Breast epithelium (tissue), 4 donors: ENCODE measurements around the gene CMTM4. TPM values are rescaled to one million over a fixed set of nuclear protein-coding genes. Genes with fewer than 3 reads are reported as not detected.

ENCODE experiments used
- DNase-seq, 2 donors: peaks; one replicate each; pipeline ENCODE4 v3.0.0-alpha.2; 2019; ENCODE audit warnings: low spot score in 2 of 2
- H3K27ac ChIP-seq, 2 donors: fragments of 200-600 bp; sonication (generic) in 1 of 2; one replicate each; pipeline ENCODE4 v1.5.1; 2016 to 2019; ENCODE audit warnings: mild to moderate bottlenecking in 1 of 2
- H3K27me3 ChIP-seq, 2 donors: fragments of 200-600 bp; sonication (generic) in 1 of 2; one replicate each; pipeline versions ENCODE4 v1.5.1 to v1.6.0; 2017 to 2019; ENCODE audit warnings: control low read depth in 1 of 2, mild to moderate bottlenecking in 1 of 2
- H3K36me3 ChIP-seq: fragments of 200-600 bp; one replicate; pipeline ENCODE4 v1.5.1; 2019
- H3K4me1 ChIP-seq, 2 donors: fragments of 200-600 bp; sonication (generic); one replicate each; pipeline ENCODE4 v1.5.1; 2016 to 2019; ENCODE audit warnings: control low read depth in 1 of 2
- H3K4me3 ChIP-seq, 3 donors: fragments of 200-600 bp; sonication (generic); 1 replicate in 2 of 3; 2 replicates in 1 of 3; pipeline ENCODE4 v1.5.1; 2016 to 2019; ENCODE audit warnings: mild to moderate bottlenecking in 3 of 3, moderate library complexity in 2 of 3
- H3K9me3 ChIP-seq, 2 donors: fragments of 200-600 bp; sonication (generic) in 1 of 2; one replicate each; pipeline ENCODE4 v1.5.1; 2016 to 2019; ENCODE audit warnings: control low read depth in 1 of 2
- CTCF ChIP-seq, 3 donors: fragments of 450-650 bp; IDR thresholded peaks; one replicate each; pipeline ENCODE4 v1.5.1; 2016 to 2017; ENCODE audit warnings: antibody characterized with exemption in 3 of 3, mild to moderate bottlenecking in 3 of 3, moderate library complexity in 3 of 3
- POLR2A ChIP-seq: fragments of 450-650 bp; IDR thresholded peaks from one replicate; pipeline ENCODE4 v1.6.1; 2016; ENCODE audit warnings: antibody characterized with exemption, mild to moderate bottlenecking, moderate library complexity
- POLR2AphosphoS5 ChIP-seq, 3 donors: sonication (generic); formaldehyde crosslinking; IDR thresholded peaks; one replicate each; pipeline ENCODE4 v1.6.1; 2017; ENCODE audit warnings: antibody characterized with exemption in 3 of 3
- intact Hi-C: fragments of 100-400 bp; cut with DNase I; formaldehyde crosslinking; loops from one replicate; pipeline ENCODE4 v1.15.1; 2023; ENCODE audit warnings: low total_unique reads
- total RNA-seq, 3 donors: library from RNA; depleted of rRNA; stranded (reverse); fragments of >200 nt; gene quantifications; one replicate each; pipeline ENCODE4 v1.1.0, GENCODE V29; 2016

Gene CMTM4
- total RNA-seq, 3 donors from 2014 or later = 12.5 to 35.4 (median 33.7) TPM

- no peak overlapping the region for H3K27ac ChIP-seq
- no peaks in the 10 kb centered on the region for H3K4me1 ChIP-seq
- no peaks in the 10 kb centered on the region for H3K27me3 ChIP-seq
- TF ChIP-seq POLR2AphosphoS5 (IDR thresholded peaks at IDR 0.05) = no peak
- TF ChIP-seq POLR2A = no peak
- TF ChIP-seq CTCF (IDR thresholded peaks at IDR 0.05) = no peak
- no peak overlapping the region for H3K4me3 ChIP-seq
- intact Hi-C loops = no loop called here
- no peaks in the 10 kb centered on the region for H3K36me3 ChIP-seq
- H3K9me3 ChIP-seq = no peaks in the 10 kb centered on the region
- no peak for DNase-seq
Observed at GRCh38 chr16:66623755-66624154, 72.8 kb downstream of the CMTM4 start.

- Histone ChIP-seq H3K27me3 (no peaks in the 10 kb centered on the region), H3K36me3 (no peaks in the 10 kb centered on the region), H3K4me1 (peaks cover 0 to 4% of the 10 kb centered on the region in 2 donors), H3K9me3 (no peaks in the 10 kb centered on the region), H3K4me3 (no peak overlapping the region), H3K27ac (no peak overlapping the region)
- no peak for TF ChIP-seq CTCF (IDR thresholded peaks at IDR 0.05)
- TF ChIP-seq POLR2A = no peak
- no peak for TF ChIP-seq POLR2AphosphoS5 (IDR thresholded peaks at IDR 0.05)
- DNase-seq = no peak
- intact Hi-C loops = no loop called here
Observed at GRCh38 chr16:66622863-66623262, 73.7 kb downstream of the CMTM4 start.

- Histone ChIP-seq H3K4me3 (no peak overlapping the region), H3K36me3 (no peaks in the 10 kb centered on the region), H3K9me3 (no peaks in the 10 kb centered on the region), H3K27me3 (no peaks in the 10 kb centered on the region), H3K27ac (peak overlapping the region in 1 of 2 donors; percentile 16), H3K4me1 (peaks cover 0 to 4% of the 10 kb centered on the region in 2 donors)
- DNase-seq = peak in 1 of 2 donors; percentile 66
- no peak for TF ChIP-seq CTCF (IDR thresholded peaks at IDR 0.05)
- TF ChIP-seq POLR2A = no peak
- no peak for TF ChIP-seq POLR2AphosphoS5 (IDR thresholded peaks at IDR 0.05)
- intact Hi-C loops = no loop called here
Observed at GRCh38 chr16:66621973-66622372, 74.6 kb downstream of the CMTM4 start.

GRCh38 chr16:66620429-66620795 is 76.1 kb downstream of the CMTM4 start:
- Histone ChIP-seq H3K36me3 (no peaks in the 10 kb centered on the region), H3K4me1 (peaks cover 0 to 4% of the 10 kb centered on the region in 2 donors), H3K9me3 (no peaks in the 10 kb centered on the region), H3K27ac (peak overlapping the region; percentile 59 to 76), H3K27me3 (no peaks in the 10 kb centered on the region), H3K4me3 (no peak overlapping the region)
- no peak for DNase-seq
- no peak for TF ChIP-seq POLR2AphosphoS5 (IDR thresholded peaks at IDR 0.05)
- intact Hi-C loops = no loop called here

- H3K27me3 ChIP-seq = no peaks in the 10 kb centered on the region
- peak overlapping the region; percentile 59 to 76 for H3K27ac ChIP-seq
- no peak for DNase-seq
- no peak overlapping the region for H3K4me3 ChIP-seq
- H3K36me3 ChIP-seq = no peaks in the 10 kb centered on the region
- H3K4me1 ChIP-seq = peaks cover 0 to 4% of the 10 kb centered on the region in 2 donors
- intact Hi-C loops = no loop called here
- no peaks in the 10 kb centered on the region for H3K9me3 ChIP-seq
- TF ChIP-seq POLR2AphosphoS5 (IDR thresholded peaks at IDR 0.05) (no peak), CTCF (IDR thresholded peaks at IDR 0.05) (no peak), POLR2A (no peak)
Observed at GRCh38 chr16:66619534-66620428, 76.8 kb downstream of the CMTM4 start.
